ENCODE results near the gene C19orf44.
"Not testable (repeated sequence)": the region's sequence is repeated elsewhere in the genome, so short reads cannot be mapped to it uniquely, and the experiment has no call there.

C19orf44 gene

GRCh38 chr19:16497837-16498236, 1.6 kb downstream of the C19orf44 start:
- Histone ChIP-seq H2AFZ (ENCODE audit: low read length) (no peak overlapping the region), H3F3A (ENCODE audit: low read depth) (no peaks in the 10 kb centered on the region), H4K20me1 (ENCODE audit: insufficient read depth, low read length, poor library complexity, severe bottlenecking) (no peaks in the 10 kb centered on the region), H3K9ac (ENCODE audit: low read depth, low read length, poor library complexity, severe bottlenecking) (peak overlapping the region; percentile 51), H3K4me3 (ENCODE audit: low read length, poor library complexity, severe bottlenecking) (no peak overlapping the region), H3K36me3 (ENCODE audit: insufficient read depth, low read length) (no peaks in the 10 kb centered on the region), H3K9me3 (ENCODE audit: insufficient read depth, low read depth, low read length) (no peaks in the 10 kb centered on the region), H3K27me3 (ENCODE audit: insufficient read depth, low read length, poor library complexity, severe bottlenecking) (no peaks in the 10 kb centered on the region), H3K79me2 (ENCODE audit: insufficient read depth, low read length) (no peaks in the 10 kb centered on the region), H3K9me2 (replicated peaks; ENCODE audit: low read depth, low read length) (no peaks in the 10 kb centered on the region), H3K4me2 (ENCODE audit: low read depth, low read length, poor library complexity, severe bottlenecking) (peak overlapping the region; percentile 69), H3K4me1 (ENCODE audit: insufficient read depth, low read length, poor library complexity, severe bottlenecking) (peaks cover 5% of the 10 kb centered on the region)
- no peak for TF ChIP-seq CTCF (conservative IDR thresholded peaks at IDR 0.05; ENCODE audit: low read length)
- TF ChIP-seq EZH2phosphoT487 (IDR thresholded peaks at IDR 0.05; ENCODE audit: borderline replicate concordance): no peak

- Histone ChIP-seq H3K79me2 (ENCODE audit: insufficient read depth, low read length) (no peaks in the 10 kb centered on the region), H4K20me1 (ENCODE audit: insufficient read depth, low read length, poor library complexity, severe bottlenecking) (no peaks in the 10 kb centered on the region), H3K9ac (ENCODE audit: low read depth, low read length, poor library complexity, severe bottlenecking) (no peak overlapping the region), H3K27me3 (ENCODE audit: insufficient read depth, low read length, poor library complexity, severe bottlenecking) (no peaks in the 10 kb centered on the region), H3K36me3 (ENCODE audit: insufficient read depth, low read length) (no peaks in the 10 kb centered on the region), H3F3A (ENCODE audit: low read depth) (no peaks in the 10 kb centered on the region), H3K4me3 (ENCODE audit: low read length, poor library complexity, severe bottlenecking) (no peak overlapping the region), H3K9me2 (replicated peaks; ENCODE audit: low read depth, low read length) (no peaks in the 10 kb centered on the region), H2AFZ (ENCODE audit: low read length) (no peak overlapping the region), H3K4me1 (ENCODE audit: insufficient read depth, low read length, poor library complexity, severe bottlenecking) (no peaks in the 10 kb centered on the region), H3K9me3 (ENCODE audit: insufficient read depth, low read depth, low read length) (no peaks in the 10 kb centered on the region), H3K4me2 (ENCODE audit: low read depth, low read length, poor library complexity, severe bottlenecking) (no peak overlapping the region)
- no peak for TF ChIP-seq CTCF (conservative IDR thresholded peaks at IDR 0.05; ENCODE audit: low read length)
- TF ChIP-seq EZH2phosphoT487 (IDR thresholded peaks at IDR 0.05; ENCODE audit: borderline replicate concordance): no peak
Observed at GRCh38 chr19:16504271-16504670, 8.1 kb downstream of the C19orf44 start.

- not testable (repeated sequence) for H3K79me2 ChIP-seq (ENCODE audit: insufficient read depth, low read length); H3K4me2 ChIP-seq (ENCODE audit: low read depth, low read length, poor library complexity, severe bottlenecking); H3F3A ChIP-seq (ENCODE audit: low read depth); H3K9me2 ChIP-seq (replicated peaks; ENCODE audit: low read depth, low read length); H3K9ac ChIP-seq (ENCODE audit: low read depth, low read length, poor library complexity, severe bottlenecking); H2AFZ ChIP-seq (ENCODE audit: low read length); H3K4me1 ChIP-seq (ENCODE audit: insufficient read depth, low read length, poor library complexity, severe bottlenecking); H4K20me1 ChIP-seq (ENCODE audit: insufficient read depth, low read length, poor library complexity, severe bottlenecking); H3K36me3 ChIP-seq (ENCODE audit: insufficient read depth, low read length); H3K4me3 ChIP-seq (ENCODE audit: low read length, poor library complexity, severe bottlenecking); H3K9me3 ChIP-seq (ENCODE audit: insufficient read depth, low read depth, low read length); H3K27me3 ChIP-seq (ENCODE audit: insufficient read depth, low read length, poor library complexity, severe bottlenecking)
Observed at GRCh38 chr19:16506161-16506560, 10.0 kb downstream of the C19orf44 start.

- Histone ChIP-seq H3K4me2 (ENCODE audit: low read depth, low read length, poor library complexity, severe bottlenecking) (no peak overlapping the region), H3K36me3 (ENCODE audit: insufficient read depth, low read length) (no peaks in the 10 kb centered on the region), H3K4me1 (ENCODE audit: insufficient read depth, low read length, poor library complexity, severe bottlenecking) (no peaks in the 10 kb centered on the region)
Observed at GRCh38 chr19:16506961-16507360, 10.8 kb downstream of the C19orf44 start.

More at GRCh38 chr19:16506961-16507360, 10.8 kb downstream of the C19orf44 start:
- Histone ChIP-seq H3K79me2 (ENCODE audit: insufficient read depth, low read length) (no peaks in the 10 kb centered on the region), H3K9me2 (replicated peaks; ENCODE audit: low read depth, low read length) (no peaks in the 10 kb centered on the region), H3K27me3 (ENCODE audit: insufficient read depth, low read length, poor library complexity, severe bottlenecking) (no peaks in the 10 kb centered on the region), H3K4me3 (ENCODE audit: low read length, poor library complexity, severe bottlenecking) (no peak overlapping the region), H2AFZ (ENCODE audit: low read length) (no peak overlapping the region), H4K20me1 (ENCODE audit: insufficient read depth, low read length, poor library complexity, severe bottlenecking) (no peaks in the 10 kb centered on the region), H3K9me3 (ENCODE audit: insufficient read depth, low read depth, low read length) (no peaks in the 10 kb centered on the region), H3K9ac (ENCODE audit: low read depth, low read length, poor library complexity, severe bottlenecking) (no peak overlapping the region), H3F3A (ENCODE audit: low read depth) (no peaks in the 10 kb centered on the region)
- TF ChIP-seq EZH2phosphoT487 (IDR thresholded peaks at IDR 0.05; ENCODE audit: borderline replicate concordance): no peak
- no peak for TF ChIP-seq CTCF (conservative IDR thresholded peaks at IDR 0.05; ENCODE audit: low read length)
